Fibroblast of skin of back (primary cell): ENCODE measurements around the gene TMBIM1.
"Not testable (repeated sequence)": the region's sequence is repeated elsewhere in the genome, so short reads cannot be mapped to it uniquely, and the experiment has no call there.

ENCODE experiments used
- DNase-seq: peaks from one replicate; pipeline ENCODE4 v3.0.0-alpha.2; 2013

Gene TMBIM1

GRCh38 chr2:218317835-218318234, 25.5 kb upstream of the TMBIM1 start:
- DNase-seq, result no peak

GRCh38 chr2:218317303-218317630, 25.0 kb upstream of the TMBIM1 start:
- DNase-seq, result no peak

- DNase-seq, result no peak
These were observed 23.1 kb upstream of the TMBIM1 start for GRCh38 chr2:218315397-218315796.

GRCh38 chr2:218314764-218315163, 22.5 kb upstream of the TMBIM1 start:
- DNase-seq, result not testable (repeated sequence)

- DNase-seq, result no peak
These were observed 21.1 kb upstream of the TMBIM1 start for GRCh38 chr2:218313356-218313755.

- no peak for DNase-seq
These were observed 20.0 kb upstream of the TMBIM1 start for GRCh38 chr2:218312267-218312756.

- not testable (repeated sequence) for DNase-seq
These were observed 19.4 kb upstream of the TMBIM1 start for GRCh38 chr2:218311541-218312266.

GRCh38 chr2:218310853-218311540, 18.7 kb upstream of the TMBIM1 start:
- no peak for DNase-seq

- DNase-seq, result no peak
These were observed 15.2 kb upstream of the TMBIM1 start for GRCh38 chr2:218307415-218308090.

- DNase-seq, result no peak
These were observed 14.0 kb upstream of the TMBIM1 start for GRCh38 chr2:218306184-218306920.

- DNase-seq, result no peak
These were observed 13.1 kb upstream of the TMBIM1 start for GRCh38 chr2:218305383-218305782.

- DNase-seq, result peak; percentile 73
These were observed 9.0 kb upstream of the TMBIM1 start for GRCh38 chr2:218301176-218301819.

- no peak for DNase-seq
These were observed 7.8 kb upstream of the TMBIM1 start for GRCh38 chr2:218300141-218300540.

- DNase-seq, result no peak
These were observed 6.1 kb upstream of the TMBIM1 start for GRCh38 chr2:218298314-218298875.

GRCh38 chr2:218296847-218297246, 4.5 kb upstream of the TMBIM1 start:
- DNase-seq, result no peak

- DNase-seq, result no peak
These were observed 3.9 kb upstream of the TMBIM1 start for GRCh38 chr2:218296200-218296599.

GRCh38 chr2:218295029-218295428, 2.7 kb upstream of the TMBIM1 start:
- no peak for DNase-seq

- no peak for DNase-seq
These were observed 2.2 kb upstream of the TMBIM1 start for GRCh38 chr2:218294430-218295022.

GRCh38 chr2:218293715-218294429, 1.6 kb upstream of the TMBIM1 start:
- no peak for DNase-seq

GRCh38 chr2:218291318-218292047, 820 bp downstream of the TMBIM1 start:
- peak; percentile 24 for DNase-seq
